HCT116 (cell line): ENCODE measurements around the gene KIF14. TPM values are rescaled to one million over a fixed set of nuclear protein-coding genes. Genes with fewer than 3 reads are reported as not detected.
A peak's percentile ranks its signal among the peaks of the same experiment; 100 is the strongest.

ENCODE experiments used
- ATAC-seq: fragments of 200-7000 bp; cut with Tn5 transposase; 2 replicates; pipeline ENCODE4 v1.9.1; 2020; ENCODE audit warnings: mild to moderate bottlenecking, moderate library complexity
- BruUV-seq: library from RNA; stranded (reverse); fragments of 400-500 nt; replicated peaks from 2 replicates; lab custom pipeline; 2021; lab: Mats Ljungman, UMichigan
- CTCF ChIA-PET: fragments of 300-600 bp; sonication (Branson Sonifier 250); formaldehyde crosslinking; loops from one replicate; lab custom pipeline; 2021; ENCODE audit warnings: antibody characterized with exemption; lab: Charles Lee
- POLR2A ChIA-PET: fragments of 300-600, 350-600 bp; sonication (Branson Sonifier 250); formaldehyde crosslinking; loops from one replicate; lab custom pipeline; 2021; ENCODE audit warnings: antibody characterized with exemption; lab: Charles Lee
- RAD21 ChIA-PET, 2 experiments: fragments of 300-600 bp; sonication (Branson Sonifier 250); formaldehyde crosslinking; loops; one replicate each; lab custom pipeline; 2023; ENCODE audit warnings: low total read pairs in 2 of 2; ENCODE audit not compliant: uncharacterized antibody in 2 of 2, unreplicated experiment in 2 of 2, low non-redundant PET in 1 of 2; lab: Charles Lee
- DNase-seq: peaks from one replicate; pipeline ENCODE4 v3.0.0-alpha.2; 2010; ENCODE audit warnings: low read depth, low spot score
- H2AFZ ChIP-seq: fragments of 200-600 bp; shearing (Covaris generic), sonication (generic); 2 replicates; pipeline ENCODE4 v1.6.1; 2017; ENCODE audit warnings: low read depth, mixed run types, mixed read lengths, antibody characterized with exemption, low read length; ENCODE audit not compliant: poor library complexity, severe bottlenecking
- H3K27ac ChIP-seq: 2 replicates; pipeline ENCODE4 v1.5.1; 2012; ENCODE audit warnings: low read depth, low read length
- H3K27me3 ChIP-seq: fragments of 200-600 bp; sonication (generic); 2 replicates; pipeline ENCODE4 v1.6.1; 2016; ENCODE audit warnings: mixed run types, low read length, mixed read lengths; ENCODE audit not compliant: insufficient read depth
- H3K36me3 ChIP-seq, 2 experiments: fragments of 200-500 bp in 1 of 2; fragments of 200-600 bp in 1 of 2; sonication (Bioruptor generic) in 1 of 2; sonication (generic) in 1 of 2; 2 replicates each; pipeline versions ENCODE4 v1.5.1 to v1.6.1; 2014 to 2016; ENCODE audit warnings: low read length in 2 of 2, inconsistent platforms in 1 of 2, mixed read lengths in 1 of 2, mixed run types in 1 of 2; ENCODE audit not compliant: insufficient read depth in 2 of 2, control insufficient read depth in 1 of 2
- H3K4me1 ChIP-seq, 2 experiments: fragments of 200-600 bp in 1 of 2; sonication (generic) in 1 of 2; 2 replicates each; pipeline versions ENCODE4 v1.5.1 to v1.6.1; 2012 to 2017; ENCODE audit warnings: low read length in 2 of 2, inconsistent platforms in 1 of 2, mild to moderate bottlenecking in 1 of 2, mixed read lengths in 1 of 2, mixed run types in 1 of 2, moderate library complexity in 1 of 2; ENCODE audit not compliant: insufficient read depth in 2 of 2, control insufficient read depth in 1 of 2
- H3K4me2 ChIP-seq: fragments of 200-600 bp; sonication (generic); 2 replicates; pipeline ENCODE4 v1.6.1; 2017; ENCODE audit warnings: mixed run types, low read length, mixed read lengths
- H3K4me3 ChIP-seq, 2 experiments: fragments of 200-600 bp in 1 of 2; sonication (generic) in 1 of 2; replicated peaks in 1 of 2; 2 replicates each; pipeline ENCODE4 v1.5.1; 2011 to 2016; ENCODE audit warnings: low read length in 2 of 2, control low read depth in 1 of 2, low read depth in 1 of 2, mild to moderate bottlenecking in 1 of 2, mixed read lengths in 1 of 2, mixed run types in 1 of 2
- H3K79me2 ChIP-seq: fragments of 200-600 bp; sonication (generic); 2 replicates; pipeline ENCODE4 v1.6.1; 2017; ENCODE audit warnings: mild to moderate bottlenecking, mixed run types, low read length, moderate library complexity, mixed read lengths; ENCODE audit not compliant: insufficient read depth
- H3K9ac ChIP-seq: fragments of 200-600 bp; sonication (generic); 2 replicates; pipeline ENCODE4 v1.6.1; 2016; ENCODE audit warnings: low read length, mixed read lengths
- H3K9me2 ChIP-seq: fragments of 200-600 bp; sonication (generic), shearing (Covaris generic); 2 replicates; pipeline ENCODE4 v1.6.1; 2017; ENCODE audit warnings: mixed run types, mild to moderate bottlenecking, moderate library complexity; ENCODE audit not compliant: insufficient read depth
- H3K9me3 ChIP-seq, 2 experiments: fragments of 200-500 bp in 1 of 2; fragments of 200-600 bp in 1 of 2; sonication (Bioruptor generic) in 1 of 2; sonication (generic) in 1 of 2; 2 replicates each; pipeline ENCODE4 v1.6.1; 2014 to 2017; ENCODE audit warnings: low read length in 2 of 2, mixed read lengths in 2 of 2, inconsistent platforms in 1 of 2, low read depth in 1 of 2, mild to moderate bottlenecking in 1 of 2, mixed run types in 1 of 2, moderate library complexity in 1 of 2; ENCODE audit not compliant: control insufficient read depth in 1 of 2, insufficient read depth in 1 of 2
- H4K20me1 ChIP-seq: fragments of 200-600 bp; sonication (generic), shearing (Covaris generic); 2 replicates; pipeline ENCODE4 v1.6.1; 2017; ENCODE audit warnings: mixed run types, mild to moderate bottlenecking, moderate library complexity; ENCODE audit not compliant: insufficient read depth
- CEBPB ChIP-seq: IDR thresholded peaks from 2 replicates; pipeline ENCODE4 v1.6.1; 2012; ENCODE audit warnings: low read depth
- ELF1 ChIP-seq: IDR thresholded peaks from 2 replicates; pipeline ENCODE4 v1.6.1; 2012; ENCODE audit warnings: low read depth, borderline replicate concordance
- FOSL1 ChIP-seq: IDR thresholded peaks from 2 replicates; pipeline ENCODE4 v1.6.1; 2012; ENCODE audit warnings: low read depth
- JUND ChIP-seq: IDR thresholded peaks from 2 replicates; pipeline ENCODE4 v1.6.1; 2012
- RAD21 ChIP-seq: IDR thresholded peaks from 2 replicates; pipeline ENCODE4 v1.6.1; 2012; ENCODE audit warnings: low read depth, mild to moderate bottlenecking
- SIN3A ChIP-seq: IDR thresholded peaks from 2 replicates; pipeline ENCODE4 v1.6.1; 2012; ENCODE audit warnings: low read depth
- SP1 ChIP-seq: IDR thresholded peaks from 2 replicates; pipeline ENCODE4 v1.6.1; 2012; ENCODE audit warnings: low read depth
- SRF ChIP-seq: IDR thresholded peaks from 2 replicates; pipeline ENCODE4 v1.6.1; 2012; ENCODE audit warnings: low read depth
- ZFX ChIP-seq: fragments of 450-650 bp; IDR thresholded peaks from 2 replicates; pipeline ENCODE4 v1.6.1; 2017
- intact Hi-C: fragments of 100-400 bp; cut with micrococcal nuclease; formaldehyde crosslinking; loops from 2 replicates; pipeline ENCODE4 v1.10.0; 2022
- total RNA-seq: library from RNA; stranded (reverse); gene quantifications from one replicate; pipeline ENCODE4 v1.2.1, GENCODE V29; 2021; ENCODE audit not compliant: unreplicated experiment
- TF ChIP-seq, protein P1 (sequence below), 3 experiments: fragments of 200-600 bp in 1 of 3; sonication (generic) in 1 of 3; IDR thresholded peaks in 2 of 3; conservative IDR thresholded peaks in 1 of 3; 2 replicates each; pipeline ENCODE4 v1.5.1; 2012 to 2017; ENCODE audit warnings: low read depth in 2 of 3, low read length in 2 of 3, antibody characterized with exemption in 1 of 3, borderline replicate concordance in 1 of 3, control low read depth in 1 of 3, mild to moderate bottlenecking in 1 of 3, mixed read lengths in 1 of 3, mixed run types in 1 of 3, moderate library complexity in 1 of 3; ENCODE audit not compliant: insufficient read depth in 1 of 3

The KIF14 gene
- total RNA-seq, 1 experiment from 2014 or later: 21.8 TPM

DNA sequence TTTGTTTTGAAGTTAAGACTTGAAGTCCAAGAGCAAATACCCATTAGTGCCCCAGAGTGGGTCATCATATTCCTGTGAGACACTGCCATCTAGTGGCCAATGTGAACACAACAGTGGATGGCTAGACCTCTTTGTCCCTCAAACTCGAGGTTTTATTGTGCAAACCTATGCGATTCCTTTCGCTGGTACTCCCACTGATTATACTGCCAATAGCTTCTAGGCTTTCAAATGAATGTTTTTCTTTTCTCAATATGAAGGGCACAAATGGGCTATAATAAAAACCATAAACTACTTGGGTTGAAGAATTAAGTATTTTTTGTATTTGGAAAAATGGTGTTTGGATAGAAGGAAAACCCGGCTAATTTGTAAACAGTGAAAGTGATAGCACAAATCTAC lies 110.3 kb downstream of the KIF14 start (continued):
- TF ChIP-seq FOSL1 (no peak), RAD21 (peak; percentile 94), SP1 (no peak), ELF1 (no peak)
- TF ChIP-seq, protein P1, sequence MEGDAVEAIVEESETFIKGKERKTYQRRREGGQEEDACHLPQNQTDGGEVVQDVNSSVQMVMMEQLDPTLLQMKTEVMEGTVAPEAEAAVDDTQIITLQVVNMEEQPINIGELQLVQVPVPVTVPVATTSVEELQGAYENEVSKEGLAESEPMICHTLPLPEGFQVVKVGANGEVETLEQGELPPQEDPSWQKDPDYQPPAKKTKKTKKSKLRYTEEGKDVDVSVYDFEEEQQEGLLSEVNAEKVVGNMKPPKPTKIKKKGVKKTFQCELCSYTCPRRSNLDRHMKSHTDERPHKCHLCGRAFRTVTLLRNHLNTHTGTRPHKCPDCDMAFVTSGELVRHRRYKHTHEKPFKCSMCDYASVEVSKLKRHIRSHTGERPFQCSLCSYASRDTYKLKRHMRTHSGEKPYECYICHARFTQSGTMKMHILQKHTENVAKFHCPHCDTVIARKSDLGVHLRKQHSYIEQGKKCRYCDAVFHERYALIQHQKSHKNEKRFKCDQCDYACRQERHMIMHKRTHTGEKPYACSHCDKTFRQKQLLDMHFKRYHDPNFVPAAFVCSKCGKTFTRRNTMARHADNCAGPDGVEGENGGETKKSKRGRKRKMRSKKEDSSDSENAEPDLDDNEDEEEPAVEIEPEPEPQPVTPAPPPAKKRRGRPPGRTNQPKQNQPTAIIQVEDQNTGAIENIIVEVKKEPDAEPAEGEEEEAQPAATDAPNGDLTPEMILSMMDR (IDR thresholded peaks at IDR 0.05 in 2 of 3, conservative IDR thresholded peaks at IDR 0.05 in 1 of 3; ENCODE audit: borderline replicate concordance in 1 of 3, insufficient read depth in 1 of 3, low read depth in 2 of 3, low read length in 2 of 3): peak; percentile 77 to 95 (median 78)

DNA sequence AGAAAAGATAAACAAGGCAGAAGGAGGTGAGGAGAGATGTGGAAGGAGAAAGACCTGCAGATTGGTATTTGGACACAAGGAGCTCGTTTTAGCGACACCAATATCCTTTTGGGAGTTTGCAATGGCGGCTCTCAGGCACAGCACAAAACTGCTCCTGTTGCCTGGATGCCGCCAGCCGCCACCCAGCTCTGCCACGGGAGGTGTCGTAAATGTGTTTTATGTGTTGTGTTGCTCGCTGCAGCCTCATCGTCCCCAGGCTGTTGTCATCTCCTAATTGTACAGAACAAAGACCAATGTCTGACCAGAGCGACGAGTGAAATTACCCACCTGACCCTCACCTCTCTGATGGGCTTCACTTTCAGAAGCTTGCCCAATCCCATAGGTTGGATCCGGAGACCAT lies 114.1 kb downstream of the KIF14 start:
- ChIA-PET CTCF (interaction anchor here (1.1 kb wide), 1 partner anchor 12 kb away, joined by 3 read pairs; no protein-coding TSS in a partner anchor), RAD21 (no interaction called here), POLR2A (no interaction called here)
- Histone ChIP-seq H3K9me2 (no peaks in the 10 kb centered on the region), H3K36me3 (no peaks in the 10 kb centered on the region), H3K9ac (no peak overlapping the region), H3K4me3 (no peak overlapping the region), H3K4me1 (no peaks in the 10 kb centered on the region), H3K27ac (no peak overlapping the region), H3K79me2 (no peaks in the 10 kb centered on the region), H2AFZ (no peak overlapping the region), H3K4me2 (no peak overlapping the region), H4K20me1 (no peaks in the 10 kb centered on the region), H3K27me3 (no peaks in the 10 kb centered on the region), H3K9me3 (no peaks in the 10 kb centered on the region)
- BruUV-seq: no TSS peak
- no peak for DNase-seq
- no peak for TF ChIP-seq JUND
- no peak for TF ChIP-seq SIN3A
- no peak for TF ChIP-seq SRF
- no peak for TF ChIP-seq ZFX
- no peak for TF ChIP-seq SP1
- no peak for TF ChIP-seq CEBPB
- TF ChIP-seq ELF1: no peak
- no peak for ATAC-seq
- intact Hi-C loops: no loop called here
